ENCODE measurements around the gene KRT13. TPM values are rescaled to one million over a fixed set of nuclear protein-coding genes. Genes with fewer than 3 reads are reported as not detected.

KRT13 gene
- polyA plus RNA-seq, 1 experiment, result not detected

DNA sequence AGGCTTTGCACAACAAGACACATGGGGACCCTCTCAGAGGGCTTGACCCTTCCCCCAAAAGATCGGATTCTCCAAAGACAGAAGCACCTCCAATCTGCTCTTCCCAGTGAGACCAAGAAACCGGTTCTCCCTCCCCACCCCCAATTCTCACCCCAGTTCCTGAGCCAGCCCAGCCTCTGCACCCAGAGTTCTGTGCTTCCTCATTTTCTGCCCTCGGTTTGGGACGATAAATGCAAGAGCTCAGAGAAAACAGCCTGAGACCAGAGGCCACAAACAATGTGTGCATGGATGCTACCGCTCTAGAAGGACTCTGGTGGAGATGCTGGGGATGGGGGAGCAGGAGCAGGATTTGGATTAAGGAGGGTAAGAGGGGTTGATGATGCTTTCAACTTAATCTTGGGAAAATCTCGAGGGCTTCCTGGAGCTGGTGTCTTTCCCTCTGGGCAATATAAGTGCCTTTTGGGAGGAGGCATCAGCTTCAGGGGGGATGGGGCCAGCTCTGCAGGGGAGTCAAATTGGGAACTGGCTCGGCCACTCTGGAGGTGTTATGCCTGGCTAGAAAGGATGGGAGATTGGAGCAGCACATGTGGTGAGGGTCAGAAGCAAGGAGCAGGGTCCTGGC is 7.2 kb upstream of the KRT13 start:
- no peak for DNase-seq (ENCODE audit: low read depth, low spot score)
- POLR2A ChIA-PET, result no interaction called here
- Histone ChIP-seq H3K27ac (ENCODE audit: low read depth, low read length) (no peak overlapping the region), H3K9me3 (ENCODE audit: control insufficient read depth, insufficient read depth, low read length) (no peaks in the 10 kb centered on the region), H3K4me3 (ENCODE audit: low read depth, low read length) (no peak overlapping the region), H3K27me3 (ENCODE audit: control insufficient read depth, insufficient read depth, low read length) (peaks cover 2% of the 10 kb centered on the region)
- TF ChIP-seq, protein P1, sequence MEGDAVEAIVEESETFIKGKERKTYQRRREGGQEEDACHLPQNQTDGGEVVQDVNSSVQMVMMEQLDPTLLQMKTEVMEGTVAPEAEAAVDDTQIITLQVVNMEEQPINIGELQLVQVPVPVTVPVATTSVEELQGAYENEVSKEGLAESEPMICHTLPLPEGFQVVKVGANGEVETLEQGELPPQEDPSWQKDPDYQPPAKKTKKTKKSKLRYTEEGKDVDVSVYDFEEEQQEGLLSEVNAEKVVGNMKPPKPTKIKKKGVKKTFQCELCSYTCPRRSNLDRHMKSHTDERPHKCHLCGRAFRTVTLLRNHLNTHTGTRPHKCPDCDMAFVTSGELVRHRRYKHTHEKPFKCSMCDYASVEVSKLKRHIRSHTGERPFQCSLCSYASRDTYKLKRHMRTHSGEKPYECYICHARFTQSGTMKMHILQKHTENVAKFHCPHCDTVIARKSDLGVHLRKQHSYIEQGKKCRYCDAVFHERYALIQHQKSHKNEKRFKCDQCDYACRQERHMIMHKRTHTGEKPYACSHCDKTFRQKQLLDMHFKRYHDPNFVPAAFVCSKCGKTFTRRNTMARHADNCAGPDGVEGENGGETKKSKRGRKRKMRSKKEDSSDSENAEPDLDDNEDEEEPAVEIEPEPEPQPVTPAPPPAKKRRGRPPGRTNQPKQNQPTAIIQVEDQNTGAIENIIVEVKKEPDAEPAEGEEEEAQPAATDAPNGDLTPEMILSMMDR (IDR thresholded peaks at IDR 0.05; ENCODE audit: low read depth, low read length), result no peak
- CTCF ChIA-PET, result interaction anchor here (0.9 kb wide), 1 partner anchor 136 kb away, joined by 3 read pairs; no protein-coding TSS in a partner anchor

DNA sequence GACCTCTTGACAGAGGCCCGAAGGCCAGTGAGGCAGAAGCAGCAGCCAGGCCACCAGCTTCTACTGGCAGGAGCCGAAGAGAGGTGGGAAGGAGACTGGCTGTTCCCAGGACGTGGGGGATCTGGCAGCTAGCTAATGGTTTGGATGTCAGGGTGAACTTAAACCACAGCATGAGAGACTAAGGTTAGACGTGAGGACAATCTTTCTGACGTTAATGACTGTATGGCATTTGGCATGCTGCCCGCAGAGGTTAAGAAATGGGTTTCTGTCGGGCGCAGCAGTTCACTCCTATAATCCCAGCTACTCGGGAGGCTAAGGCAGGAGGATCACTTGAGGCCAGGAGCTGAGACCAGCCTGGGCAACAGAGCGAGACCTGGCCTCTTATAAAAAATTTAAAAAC is 6.3 kb upstream of the KRT13 start:
- TF ChIP-seq, protein P1 (IDR thresholded peaks at IDR 0.05; ENCODE audit: low read depth, low read length), result no peak
- DNase-seq (ENCODE audit: low read depth, low spot score), result no peak
- ChIA-PET POLR2A (no interaction called here), CTCF (interaction anchor here (0.9 kb wide), 1 partner anchor 137 kb away, joined by 3 read pairs; no protein-coding TSS in a partner anchor)
- Histone ChIP-seq H3K27me3 (ENCODE audit: control insufficient read depth, insufficient read depth, low read length) (peaks cover 2% of the 10 kb centered on the region), H3K4me3 (ENCODE audit: low read depth, low read length) (no peak overlapping the region), H3K9me3 (ENCODE audit: control insufficient read depth, insufficient read depth, low read length) (no peaks in the 10 kb centered on the region), H3K27ac (ENCODE audit: low read depth, low read length) (no peak overlapping the region)

DNA sequence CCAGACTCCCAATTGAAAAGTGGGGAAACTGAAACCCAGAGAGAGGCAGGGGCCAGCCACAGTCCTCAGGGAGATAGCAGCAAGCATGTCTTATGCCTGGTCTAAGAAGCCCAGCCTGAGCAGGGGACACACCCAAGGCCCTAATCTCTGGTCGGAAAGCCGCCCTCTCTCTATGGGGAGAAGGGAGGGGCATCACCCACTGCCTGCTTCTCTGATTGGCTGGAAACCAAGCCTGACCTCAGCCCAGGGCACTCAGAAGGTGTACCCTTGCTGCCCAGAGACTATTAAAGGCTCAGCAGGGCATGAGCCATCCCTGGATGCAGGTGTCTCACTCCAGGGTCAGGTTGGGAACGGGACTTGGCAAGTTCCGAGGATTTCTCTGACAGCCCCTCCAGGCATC is 5.7 kb upstream of the KRT13 start:
- DNase-seq (ENCODE audit: low read depth, low spot score), result no peak

DNA sequence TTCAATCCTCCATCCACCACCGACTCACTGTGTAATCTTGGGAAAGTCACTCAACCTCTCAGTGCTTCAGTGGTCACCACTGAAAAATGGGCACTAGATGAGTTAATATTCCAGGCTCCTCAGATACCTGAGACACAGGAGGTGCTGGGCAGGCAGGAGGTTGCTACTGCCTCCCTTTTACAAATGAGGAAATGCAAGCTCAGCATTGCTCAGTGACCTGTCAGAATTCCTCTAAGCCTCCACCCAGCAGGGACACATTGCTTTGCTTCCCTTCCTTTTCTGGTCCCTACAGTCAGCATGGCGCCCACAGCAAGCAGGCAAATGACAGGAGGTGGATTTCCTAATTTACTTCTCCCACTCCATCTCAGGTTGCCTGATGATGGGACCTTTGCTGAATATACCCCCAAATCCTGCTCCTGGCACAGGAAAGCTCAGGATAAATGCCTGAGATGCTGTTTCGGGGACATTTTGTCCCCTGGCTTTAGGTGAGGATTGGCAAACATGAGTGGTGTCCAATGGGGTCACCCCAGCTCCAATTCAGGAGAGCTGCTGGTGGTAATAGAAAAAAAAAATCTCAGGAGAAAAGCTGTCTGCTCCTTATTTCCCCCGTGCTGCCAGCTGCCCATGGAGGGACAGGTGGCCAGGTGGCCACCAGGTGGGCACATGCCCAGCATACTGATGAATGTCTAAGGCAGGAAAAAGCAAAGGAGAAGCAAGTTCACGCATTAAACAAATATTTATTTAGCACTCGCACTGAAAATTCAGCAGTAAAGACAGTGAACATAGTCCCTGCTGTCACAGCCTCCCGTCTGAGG is 5.0 kb upstream of the KRT13 start:
- H3K9me3 ChIP-seq (ENCODE audit: control insufficient read depth, insufficient read depth, low read length), result no peaks in the 10 kb centered on the region
- TF ChIP-seq, protein P1 (IDR thresholded peaks at IDR 0.05; ENCODE audit: low read depth, low read length), result no peak
- no peak for DNase-seq (ENCODE audit: low read depth, low spot score)
- H3K27me3 ChIP-seq (ENCODE audit: control insufficient read depth, insufficient read depth, low read length), result peaks cover 2% of the 10 kb centered on the region
- ChIA-PET CTCF (interaction anchor here (1.3 kb wide), 1 partner anchor 39 kb away, joined by 4 read pairs; no protein-coding TSS in a partner anchor), POLR2A (no interaction called here)
- H3K4me3 ChIP-seq (ENCODE audit: low read depth, low read length), result no peak overlapping the region
- no peak overlapping the region for H3K27ac ChIP-seq (ENCODE audit: low read depth, low read length)

More for the DNA sequence above, 5.7 kb upstream of the KRT13 start:
- TF ChIP-seq, protein P1 (IDR thresholded peaks at IDR 0.05; ENCODE audit: low read depth, low read length), result no peak
- Histone ChIP-seq H3K9me3 (ENCODE audit: control insufficient read depth, insufficient read depth, low read length) (no peaks in the 10 kb centered on the region), H3K27me3 (ENCODE audit: control insufficient read depth, insufficient read depth, low read length) (peaks cover 2% of the 10 kb centered on the region), H3K4me3 (ENCODE audit: low read depth, low read length) (no peak overlapping the region), H3K27ac (ENCODE audit: low read depth, low read length) (no peak overlapping the region)
- ChIA-PET POLR2A (no interaction called here), CTCF (interaction anchor here (1.3 kb wide), 1 partner anchor 38 kb away, joined by 4 read pairs; no protein-coding TSS in a partner anchor)
